ENCODE data around the gene CD59. TPM values are rescaled to one million over a fixed set of nuclear protein-coding genes. Genes with fewer than 3 reads are reported as not detected.

The CD59 gene
- polyA plus RNA-seq, 2 of the 4 experiments (the other 2 are of a cell fraction): 335 to 375 TPM

GRCh38 chr11:33721984-33722383 lies 14.2 kb downstream of the CD59 start:
- no peak for TF ChIP-seq NFE2L2 (conservative IDR thresholded peaks at IDR 0.05; ENCODE audit: low read length)
- TF ChIP-seq RCOR1 (IDR thresholded peaks at IDR 0.05; ENCODE audit: low read depth, low read length): no peak
- TF ChIP-seq RNF2 (IDR thresholded peaks at IDR 0.05; ENCODE audit: borderline replicate concordance, low read depth): no peak
- ChIA-PET POLR2A (no interaction called here), CTCF (interaction anchor here (1.0 to 1.5 kb wide), 3 partner anchors 13 to 360 kb away, joined by 3 to 6 read pairs (median 4); no protein-coding TSS in a partner anchor)
- Histone ChIP-seq H3K4me2 (peak overlapping the region; percentile 84), H3K4me3 (no peak overlapping the region), H3K4me1 (peaks cover 65% of the 10 kb centered on the region), H3K9me3 (no peaks in the 10 kb centered on the region), H3K27ac (peak overlapping the region; percentile 80 to 90)
- no peak for FAIRE-seq
- WGBS (ENCODE audit: missing lambda C conversion rate): 97% methylated on average over 5 of the region's 5 CpGs
- no peak for ATAC-seq
- no peak for DNase-seq (ENCODE audit: low read depth in 1 of 2, low spot score in 1 of 2)

GRCh38 chr11:33721426-33721825 lies 14.8 kb downstream of the CD59 start:
- no peak for ATAC-seq
- POLR2A ChIA-PET: no interaction called here
- CTCF ChIA-PET: interaction anchor here (1.3 to 3.3 kb wide), 3 partner anchors 13 to 21 kb away, joined by 4 to 16 read pairs (median 6); no protein-coding TSS in a partner anchor
- H3K4me1 ChIP-seq: peaks cover 70% of the 10 kb centered on the region
- TF ChIP-seq KDM5A (IDR thresholded peaks at IDR 0.05) (no peak), RARB (CRISPR knock-in tag; IDR thresholded peaks at IDR 0.05) (no peak), JUNB (IDR thresholded peaks at IDR 0.05) (no peak), MAZ (IDR thresholded peaks at IDR 0.05; ENCODE audit: borderline replicate concordance, low read depth, low read length) (no peak), POLR2AphosphoS2 (conservative IDR thresholded peaks at IDR 0.05; ENCODE audit: low read length) (no peak), NFE2L2 (conservative IDR thresholded peaks at IDR 0.05; ENCODE audit: low read length) (no peak), POLR2A (IDR thresholded peaks at IDR 0.05; ENCODE audit: low read length) (no peak), HEYL (CRISPR knock-in tag; IDR thresholded peaks at IDR 0.05) (no peak), BHLHE40 (IDR thresholded peaks at IDR 0.05; ENCODE audit: low read depth, low read length) (no peak), NPAS2 (CRISPR knock-in tag; IDR thresholded peaks at IDR 0.05; ENCODE audit: borderline replicate concordance) (no peak), CBX2 (IDR thresholded peaks at IDR 0.05; ENCODE audit: borderline replicate concordance, low read depth) (no peak), PHF8 (IDR thresholded peaks at IDR 0.05; ENCODE audit: borderline replicate concordance, low read depth) (no peak), HDAC2 (IDR thresholded peaks at IDR 0.05) (no peak), HOXB13 (CRISPR knock-in tag; IDR thresholded peaks at IDR 0.05; ENCODE audit: low read depth) (no peak), ESRRA (IDR thresholded peaks at IDR 0.05; ENCODE audit: borderline replicate concordance, low read length) (no peak), FOXS1 (CRISPR knock-in tag; IDR thresholded peaks at IDR 0.05) (no peak)
- TF ChIP-seq, protein P1, sequence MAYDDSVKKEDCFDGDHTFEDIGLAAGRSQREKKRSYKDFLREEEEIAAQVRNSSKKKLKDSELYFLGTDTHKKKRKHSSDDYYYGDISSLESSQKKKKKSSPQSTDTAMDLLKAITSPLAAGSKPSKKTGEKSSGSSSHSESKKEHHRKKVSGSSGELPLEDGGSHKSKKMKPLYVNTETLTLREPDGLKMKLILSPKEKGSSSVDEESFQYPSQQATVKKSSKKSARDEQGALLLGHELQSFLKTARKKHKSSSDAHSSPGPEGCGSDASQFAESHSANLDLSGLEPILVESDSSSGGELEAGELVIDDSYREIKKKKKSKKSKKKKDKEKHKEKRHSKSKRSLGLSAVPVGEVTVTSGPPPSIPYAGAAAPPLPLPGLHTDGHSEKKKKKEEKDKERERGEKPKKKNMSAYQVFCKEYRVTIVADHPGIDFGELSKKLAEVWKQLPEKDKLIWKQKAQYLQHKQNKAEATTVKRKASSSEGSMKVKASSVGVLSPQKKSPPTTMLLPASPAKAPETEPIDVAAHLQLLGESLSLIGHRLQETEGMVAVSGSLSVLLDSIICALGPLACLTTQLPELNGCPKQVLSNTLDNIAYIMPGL (CRISPR knock-in tag; IDR thresholded peaks at IDR 0.05; ENCODE audit: borderline replicate concordance): no peak
- TF ChIP-seq, protein P2, sequence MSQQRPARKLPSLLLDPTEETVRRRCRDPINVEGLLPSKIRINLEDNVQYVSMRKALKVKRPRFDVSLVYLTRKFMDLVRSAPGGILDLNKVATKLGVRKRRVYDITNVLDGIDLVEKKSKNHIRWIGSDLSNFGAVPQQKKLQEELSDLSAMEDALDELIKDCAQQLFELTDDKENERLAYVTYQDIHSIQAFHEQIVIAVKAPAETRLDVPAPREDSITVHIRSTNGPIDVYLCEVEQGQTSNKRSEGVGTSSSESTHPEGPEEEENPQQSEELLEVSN (IDR thresholded peaks at IDR 0.05; ENCODE audit: borderline replicate concordance, low read depth): no peak
- no peak for DNase-seq (ENCODE audit: low read depth in 1 of 2, low spot score in 1 of 2)
- no peaks in the 10 kb centered on the region for H3K9me3 ChIP-seq
- H3K4me3 ChIP-seq: no peak overlapping the region
- 11% methylated on average over 1 of the region's 1 CpG for WGBS (ENCODE audit: missing lambda C conversion rate)
- FAIRE-seq: no peak
- peak overlapping the region; percentile 84 for H3K4me2 ChIP-seq
- peak overlapping the region; percentile 80 to 90; a peak in 5 of 6 replicates for H3K27ac ChIP-seq

GRCh38 chr11:33719587-33719986 lies 16.6 kb downstream of the CD59 start:
- Histone ChIP-seq H3K27ac (peak overlapping the region in 1 of 2 experiments; percentile 5; a peak in 1 of 6 replicates), H3K4me2 (no peak overlapping the region), H3K4me3 (no peak overlapping the region), H3K4me1 (peaks cover 72% of the 10 kb centered on the region), H3K9me3 (no peaks in the 10 kb centered on the region)
- DNase-seq (ENCODE audit: low read depth in 1 of 2, low spot score in 1 of 2): no peak
- ChIA-PET POLR2A (no interaction called here), CTCF (interaction anchor here (0.6 to 3.3 kb wide), 6 partner anchors 13 to 1041 kb away, joined by 3 to 16 read pairs (median 3); no protein-coding TSS in a partner anchor)
- ATAC-seq: no peak
- FAIRE-seq: no peak
- WGBS (ENCODE audit: missing lambda C conversion rate): 78% methylated on average over 5 of the region's 5 CpGs
- TF ChIP-seq ELK1 (IDR thresholded peaks at IDR 0.05; ENCODE audit: low read depth, low read length) (no peak), PHF8 (IDR thresholded peaks at IDR 0.05; ENCODE audit: borderline replicate concordance, low read depth) (no peak), JUN (IDR thresholded peaks at IDR 0.05) (no peak), EP300 (IDR thresholded peaks at IDR 0.05) (no peak), EHMT2 (IDR thresholded peaks at IDR 0.05; ENCODE audit: low read depth) (no peak), EHF (CRISPR knock-in tag; IDR thresholded peaks at IDR 0.05) (no peak), HES2 (IDR thresholded peaks at IDR 0.05) (no peak), GATA3 (IDR thresholded peaks at IDR 0.05; ENCODE audit: borderline replicate concordance) (no peak), ZSCAN20 (CRISPR knock-in tag; IDR thresholded peaks at IDR 0.05) (no peak)
- TF ChIP-seq, protein P3, sequence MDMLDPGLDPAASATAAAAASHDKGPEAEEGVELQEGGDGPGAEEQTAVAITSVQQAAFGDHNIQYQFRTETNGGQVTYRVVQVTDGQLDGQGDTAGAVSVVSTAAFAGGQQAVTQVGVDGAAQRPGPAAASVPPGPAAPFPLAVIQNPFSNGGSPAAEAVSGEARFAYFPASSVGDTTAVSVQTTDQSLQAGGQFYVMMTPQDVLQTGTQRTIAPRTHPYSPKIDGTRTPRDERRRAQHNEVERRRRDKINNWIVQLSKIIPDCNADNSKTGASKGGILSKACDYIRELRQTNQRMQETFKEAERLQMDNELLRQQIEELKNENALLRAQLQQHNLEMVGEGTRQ (IDR thresholded peaks at IDR 0.05): no peak
- TF ChIP-seq, protein P2 (IDR thresholded peaks at IDR 0.05; ENCODE audit: borderline replicate concordance, low read depth): no peak
- TF ChIP-seq, protein P4, sequence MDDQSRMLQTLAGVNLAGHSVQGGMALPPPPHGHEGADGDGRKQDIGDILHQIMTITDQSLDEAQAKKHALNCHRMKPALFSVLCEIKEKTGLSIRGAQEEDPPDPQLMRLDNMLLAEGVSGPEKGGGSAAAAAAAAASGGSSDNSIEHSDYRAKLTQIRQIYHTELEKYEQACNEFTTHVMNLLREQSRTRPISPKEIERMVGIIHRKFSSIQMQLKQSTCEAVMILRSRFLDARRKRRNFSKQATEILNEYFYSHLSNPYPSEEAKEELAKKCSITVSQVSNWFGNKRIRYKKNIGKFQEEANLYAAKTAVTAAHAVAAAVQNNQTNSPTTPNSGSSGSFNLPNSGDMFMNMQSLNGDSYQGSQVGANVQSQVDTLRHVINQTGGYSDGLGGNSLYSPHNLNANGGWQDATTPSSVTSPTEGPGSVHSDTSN (IDR thresholded peaks at IDR 0.05): no peak

All from A549 (cell line).